Trophoblast cell (in vitro differentiated cells and primary cell): ENCODE measurements around the gene ZCCHC17.
A peak's percentile ranks its signal among the peaks of the same experiment; 100 is the strongest.

Source experiments
- DNase-seq, 2 donors: peaks; one replicate each; pipeline ENCODE4 v3.0.0-alpha.2; 2016
- H2AFZ ChIP-seq: 2 replicates; pipeline ENCODE4 v1.6.1; 2013; ENCODE audit warnings: low read length, moderate library complexity, mild to moderate bottlenecking; ENCODE audit not compliant: insufficient read depth, poor library complexity
- H2AK5ac ChIP-seq: 2 replicates; pipeline ENCODE4 v1.6.1; 2013; ENCODE audit warnings: mild to moderate bottlenecking, low read length
- H2BK120ac ChIP-seq: 2 replicates; pipeline ENCODE4 v1.6.1; 2013; ENCODE audit warnings: low read length, mild to moderate bottlenecking, moderate library complexity; ENCODE audit not compliant: insufficient read depth, poor library complexity
- H2BK12ac ChIP-seq: 2 replicates; pipeline ENCODE4 v1.6.1; 2013; ENCODE audit warnings: mild to moderate bottlenecking, low read length, moderate library complexity
- H2BK5ac ChIP-seq: 2 replicates; pipeline ENCODE4 v1.6.1; 2013; ENCODE audit warnings: low read length, low read depth, moderate library complexity, mild to moderate bottlenecking; ENCODE audit not compliant: poor library complexity
- H3K14ac ChIP-seq: 2 replicates; pipeline ENCODE4 v1.6.1; 2013; ENCODE audit warnings: mild to moderate bottlenecking, low read length
- H3K18ac ChIP-seq: 2 replicates; pipeline ENCODE4 v1.6.1; 2013; ENCODE audit warnings: mild to moderate bottlenecking, low read length
- H3K23ac ChIP-seq: 2 replicates; pipeline ENCODE4 v1.6.1; 2013; ENCODE audit warnings: low read length
- H3K27ac ChIP-seq: 2 replicates; pipeline ENCODE4 v1.5.1; 2013; ENCODE audit warnings: low read depth, mild to moderate bottlenecking, inconsistent platforms, low read length, moderate library complexity
- H3K27me3 ChIP-seq: 2 replicates; pipeline ENCODE4 v1.6.1; 2013; ENCODE audit warnings: inconsistent platforms, mild to moderate bottlenecking, low read length, moderate library complexity; ENCODE audit not compliant: insufficient read depth
- H3K36me3 ChIP-seq, 2 experiments: 1 replicate in 1 of 2; 2 replicates in 1 of 2; pipeline ENCODE4 v1.6.1; 2013; ENCODE audit warnings: low read length in 2 of 2, mild to moderate bottlenecking in 2 of 2, moderate library complexity in 1 of 2; ENCODE audit not compliant: insufficient read depth in 2 of 2, control insufficient read depth in 1 of 2
- H3K4ac ChIP-seq: 2 replicates; pipeline ENCODE4 v1.6.1; 2013; ENCODE audit warnings: low read depth, mild to moderate bottlenecking, low read length, moderate library complexity
- H3K4me1 ChIP-seq, 2 experiments: 1 replicate in 1 of 2; 2 replicates in 1 of 2; pipeline ENCODE4 v1.6.1; 2013; ENCODE audit warnings: low read length in 2 of 2, mild to moderate bottlenecking in 2 of 2, moderate library complexity in 1 of 2; ENCODE audit not compliant: insufficient read depth in 2 of 2, control insufficient read depth in 1 of 2
- H3K4me2 ChIP-seq: 2 replicates; pipeline ENCODE4 v1.6.1; 2013; ENCODE audit warnings: inconsistent platforms, mild to moderate bottlenecking, low read length, moderate library complexity
- H3K4me3 ChIP-seq: 2 replicates; pipeline ENCODE4 v1.5.1; 2013; ENCODE audit warnings: mild to moderate bottlenecking, low read depth, low read length, inconsistent platforms
- H3K79me1 ChIP-seq: one replicate; pipeline ENCODE4 v1.6.1; 2013; ENCODE audit warnings: low read length
- H3K79me2 ChIP-seq: 2 replicates; pipeline ENCODE4 v1.6.1; 2013; ENCODE audit warnings: low read length, mild to moderate bottlenecking; ENCODE audit not compliant: control insufficient read depth, insufficient read depth, poor library complexity
- H3K9ac ChIP-seq: 2 replicates; pipeline ENCODE4 v1.6.1; 2013; ENCODE audit warnings: mild to moderate bottlenecking, low read length
- H3K9me3 ChIP-seq: 2 replicates; pipeline ENCODE4 v1.6.1; 2013; ENCODE audit warnings: low read depth, mild to moderate bottlenecking, control low read depth, inconsistent platforms, low read length; ENCODE audit not compliant: insufficient read depth
- H4K12ac ChIP-seq: 2 replicates; pipeline ENCODE4 v1.6.1; 2013; ENCODE audit warnings: low read depth, mild to moderate bottlenecking, low read length, moderate library complexity
- H4K8ac ChIP-seq: 2 replicates; pipeline ENCODE4 v1.6.1; 2013; ENCODE audit warnings: low read depth, mild to moderate bottlenecking, low read length, moderate library complexity
- H4K91ac ChIP-seq: one replicate; pipeline ENCODE4 v1.6.1; 2013; ENCODE audit warnings: low read depth, mild to moderate bottlenecking, low read length, moderate library complexity
- WGBS: extraction: QIAGEN DNeasy Blood & Tissue Kit; methylation state at CpG from one replicate; pipeline ENCODE4 v1.1.7; 2013; ENCODE audit warnings: missing lambda C conversion rate; ENCODE audit not compliant: insufficient read length, insufficient coverage; ENCODE audit errors: extremely low coverage; 5-methylcytosine and 5-hydroxymethylcytosine counted together

The ZCCHC17 gene

GRCh38 chr1:31400393-31400792, 103.6 kb downstream of the ZCCHC17 start:
- no peak overlapping the region for H2BK5ac ChIP-seq
- H3K4ac ChIP-seq, result no peak overlapping the region
- H3K27me3 ChIP-seq, result no peaks in the 10 kb centered on the region
- no peak overlapping the region for H2AFZ ChIP-seq
- no peak overlapping the region for H3K4me2 ChIP-seq
- no peak overlapping the region for H3K23ac ChIP-seq
- no peaks in the 10 kb centered on the region for H3K79me2 ChIP-seq
- no peak overlapping the region for H2AK5ac ChIP-seq
- no peaks in the 10 kb centered on the region for H3K79me1 ChIP-seq
- H4K8ac ChIP-seq, result no peak overlapping the region
- H3K36me3 ChIP-seq, result no peaks in the 10 kb centered on the region
- no peak overlapping the region for H3K27ac ChIP-seq
- no peak overlapping the region for H2BK12ac ChIP-seq
- no peak overlapping the region for H4K12ac ChIP-seq
- H2BK120ac ChIP-seq, result no peak overlapping the region
- DNase-seq, result peak in 1 of 2 donors; percentile 61
- no peak overlapping the region for H3K18ac ChIP-seq
- H3K14ac ChIP-seq, result no peak overlapping the region
- H3K9ac ChIP-seq, result no peak overlapping the region
- H3K9me3 ChIP-seq, result no peaks in the 10 kb centered on the region
- no CpG with 5 or more reads among the region's 3 CpGs for WGBS
- H3K4me3 ChIP-seq, result no peak overlapping the region
- peaks cover 6 to 8% of the 10 kb centered on the region in 2 experiments for H3K4me1 ChIP-seq
- H4K91ac ChIP-seq, result no peak overlapping the region

- peaks cover 6 to 8% of the 10 kb centered on the region in 2 experiments for H3K4me1 ChIP-seq
- H2AFZ ChIP-seq, result no peak overlapping the region
- H4K8ac ChIP-seq, result no peak overlapping the region
- no peak overlapping the region for H3K9ac ChIP-seq
- no peak overlapping the region for H3K4me2 ChIP-seq
- H3K27me3 ChIP-seq, result no peaks in the 10 kb centered on the region
- no peak overlapping the region for H3K23ac ChIP-seq
- no peaks in the 10 kb centered on the region for H3K79me2 ChIP-seq
- H3K27ac ChIP-seq, result no peak overlapping the region
- no peak overlapping the region for H2BK12ac ChIP-seq
- H3K36me3 ChIP-seq, result no peaks in the 10 kb centered on the region
- WGBS, result no CpG with 5 or more reads among the region's 2 CpGs
- DNase-seq, result peak in 1 of 2 donors; percentile 24
- no peaks in the 10 kb centered on the region for H3K79me1 ChIP-seq
- no peak overlapping the region for H3K18ac ChIP-seq
- H2BK5ac ChIP-seq, result no peak overlapping the region
- H4K12ac ChIP-seq, result no peak overlapping the region
- no peak overlapping the region for H2AK5ac ChIP-seq
- H3K9me3 ChIP-seq, result no peaks in the 10 kb centered on the region
- no peak overlapping the region for H3K4ac ChIP-seq
- no peak overlapping the region for H3K14ac ChIP-seq
- no peak overlapping the region for H3K4me3 ChIP-seq
- no peak overlapping the region for H4K91ac ChIP-seq
- H2BK120ac ChIP-seq, result no peak overlapping the region
Measured at GRCh38 chr1:31401241-31401640, 104.4 kb downstream of the ZCCHC17 start.

- Histone ChIP-seq H3K18ac (no peak overlapping the region), H3K79me2 (no peaks in the 10 kb centered on the region), H2BK12ac (no peak overlapping the region), H3K4me3 (no peak overlapping the region), H3K27me3 (no peaks in the 10 kb centered on the region), H3K9ac (no peak overlapping the region), H4K91ac (no peak overlapping the region), H4K8ac (no peak overlapping the region), H2BK120ac (no peak overlapping the region), H2BK5ac (no peak overlapping the region), H2AFZ (no peak overlapping the region), H4K12ac (no peak overlapping the region), H3K36me3 (no peaks in the 10 kb centered on the region), H2AK5ac (no peak overlapping the region), H3K4ac (no peak overlapping the region), H3K9me3 (no peaks in the 10 kb centered on the region), H3K14ac (no peak overlapping the region), H3K4me1 (no peaks in the 10 kb centered on the region), H3K23ac (no peak overlapping the region), H3K27ac (no peak overlapping the region), H3K79me1 (no peaks in the 10 kb centered on the region), H3K4me2 (no peak overlapping the region)
- no peak for DNase-seq
- WGBS, result no CpG with 5 or more reads among the region's 6 CpGs
Measured at GRCh38 chr1:31405578-31406245, 108.9 kb downstream of the ZCCHC17 start.

GRCh38 chr1:31407029-31407626, 110.3 kb downstream of the ZCCHC17 start:
- no CpG with 5 or more reads among the region's 18 CpGs for WGBS
- no peak overlapping the region for H3K9ac ChIP-seq
- no peak overlapping the region for H3K18ac ChIP-seq
- H3K79me1 ChIP-seq, result no peaks in the 10 kb centered on the region
- H3K23ac ChIP-seq, result no peak overlapping the region
- no peaks in the 10 kb centered on the region for H3K4me1 ChIP-seq
- H2AFZ ChIP-seq, result no peak overlapping the region
- no peaks in the 10 kb centered on the region for H3K79me2 ChIP-seq
- no peaks in the 10 kb centered on the region for H3K9me3 ChIP-seq
- no peaks in the 10 kb centered on the region for H3K36me3 ChIP-seq
- no peak overlapping the region for H2BK12ac ChIP-seq
- H3K4me3 ChIP-seq, result no peak overlapping the region
- H2AK5ac ChIP-seq, result no peak overlapping the region
- no peak overlapping the region for H3K27ac ChIP-seq
- H3K4me2 ChIP-seq, result no peak overlapping the region
- DNase-seq, result no peak
- H4K91ac ChIP-seq, result no peak overlapping the region
- H3K27me3 ChIP-seq, result no peaks in the 10 kb centered on the region
- H4K12ac ChIP-seq, result no peak overlapping the region
- H3K4ac ChIP-seq, result no peak overlapping the region
- no peak overlapping the region for H2BK5ac ChIP-seq
- H4K8ac ChIP-seq, result no peak overlapping the region
- H3K14ac ChIP-seq, result no peak overlapping the region
- H2BK120ac ChIP-seq, result no peak overlapping the region
